Measurements from ENCODE around the gene NAGS. TPM values are rescaled to one million over a fixed set of nuclear protein-coding genes. Genes with fewer than 3 reads are reported as not detected.
"Not testable (repeated sequence)": the region's sequence is repeated elsewhere in the genome, so short reads cannot be mapped to it uniquely, and the experiment has no call there.

The NAGS gene
- total and polyA plus RNA-seq, 2 experiments from 2014 or later: 4.2 to 7.2 TPM

DNA sequence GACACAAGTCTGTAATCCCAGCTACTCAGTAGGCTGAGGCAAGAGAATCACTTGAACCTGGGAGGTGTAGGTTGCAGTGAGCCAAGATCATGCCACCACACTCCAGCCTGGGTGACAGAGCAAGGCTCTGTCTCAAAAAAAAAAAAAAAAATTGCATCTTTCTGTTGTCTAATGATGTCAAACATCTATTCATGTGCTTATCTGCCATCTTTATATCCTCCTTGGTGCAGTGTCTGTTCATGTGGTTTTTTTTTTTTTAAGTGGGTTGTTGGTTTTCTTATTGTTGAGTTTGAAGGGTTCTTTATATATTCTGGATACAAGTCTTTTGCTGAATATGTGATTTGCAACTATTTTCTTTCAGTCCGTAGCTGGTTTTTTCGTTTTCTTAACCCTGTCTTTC lies 33.0 kb upstream of the NAGS start:
- not testable (repeated sequence) for ATAC-seq; DNase-seq (ENCODE audit: low spot score); H3K27me3 ChIP-seq (ENCODE audit: insufficient read depth)

DNA sequence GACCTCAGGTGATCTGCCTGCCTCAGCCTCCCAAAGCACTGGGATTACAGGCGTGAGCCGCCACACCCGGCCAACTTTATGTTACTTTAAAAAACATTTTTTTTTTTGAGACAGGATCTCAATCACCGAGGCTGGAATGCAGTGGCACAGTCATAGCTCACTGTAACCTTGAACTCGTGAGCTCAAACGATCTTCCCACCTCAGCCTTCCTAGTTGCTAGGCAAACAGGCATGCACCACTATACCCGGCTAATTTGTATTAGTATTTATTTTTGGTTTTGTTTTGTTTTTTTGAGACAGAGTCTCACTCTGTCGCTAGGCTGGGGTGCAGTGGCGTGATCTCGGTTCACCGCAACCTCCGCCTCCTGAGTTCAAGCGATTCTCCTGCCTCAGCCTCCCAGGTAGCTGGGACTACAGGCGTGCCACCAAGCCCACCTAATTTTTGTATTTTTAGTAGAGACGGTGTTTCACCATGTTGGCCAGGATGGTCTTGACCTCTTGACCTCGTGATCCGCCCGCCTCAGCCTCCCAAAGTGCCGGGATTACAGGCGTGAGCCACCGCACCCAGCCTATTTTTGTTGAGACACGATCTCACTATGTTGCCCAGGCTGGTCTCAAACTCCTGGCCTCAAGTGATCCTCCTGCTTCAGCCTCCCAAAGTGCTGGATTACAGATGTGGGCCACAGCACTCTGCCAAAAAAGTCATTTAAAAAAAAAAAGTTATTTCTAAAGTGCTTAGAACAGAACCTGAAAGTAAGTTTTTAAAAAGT lies 31.8 kb upstream of the NAGS start:
- not testable (repeated sequence) for H3K36me3 ChIP-seq (ENCODE audit: insufficient read depth); H3K27me3 ChIP-seq (ENCODE audit: insufficient read depth); H3K9me3 Mint-ChIP-seq; H2AFZ ChIP-seq; H3K4me3 ChIP-seq; H3K36me3 Mint-ChIP-seq (ENCODE audit: low read depth); H3K27me3 Mint-ChIP-seq (ENCODE audit: insufficient read depth, low read depth, poor library complexity); H4K20me1 ChIP-seq (replicated peaks; ENCODE audit: insufficient read depth); H3K27ac Mint-ChIP-seq; H3F3A ChIP-seq (replicated peaks; ENCODE audit: low read depth); H3K27ac ChIP-seq (ENCODE audit: low read depth); H3K4me2 ChIP-seq; H3K4me1 Mint-ChIP-seq; H3K79me2 ChIP-seq (replicated peaks; ENCODE audit: insufficient read depth); H3K9me2 ChIP-seq (ENCODE audit: insufficient read depth); H3K4me1 ChIP-seq (ENCODE audit: insufficient read depth); DNase-seq (ENCODE audit: low spot score); H3K4me3 Mint-ChIP-seq; ATAC-seq

More for the DNA sequence above, 33.0 kb upstream of the NAGS start:
- H3K4me3 ChIP-seq; H3K4me2 ChIP-seq; H3K9me2 ChIP-seq (ENCODE audit: insufficient read depth); H3K27ac Mint-ChIP-seq; H3K4me3 Mint-ChIP-seq; H3K4me1 ChIP-seq (ENCODE audit: insufficient read depth); H3K9me3 Mint-ChIP-seq; H4K20me1 ChIP-seq (replicated peaks; ENCODE audit: insufficient read depth); H3K4me1 Mint-ChIP-seq; H3F3A ChIP-seq (replicated peaks; ENCODE audit: low read depth); H3K36me3 Mint-ChIP-seq (ENCODE audit: low read depth); H3K27me3 Mint-ChIP-seq (ENCODE audit: insufficient read depth, low read depth, poor library complexity); H3K79me2 ChIP-seq (replicated peaks; ENCODE audit: insufficient read depth); H3K36me3 ChIP-seq (ENCODE audit: insufficient read depth); H3K27ac ChIP-seq (ENCODE audit: low read depth); H2AFZ ChIP-seq: not testable (repeated sequence)

DNA sequence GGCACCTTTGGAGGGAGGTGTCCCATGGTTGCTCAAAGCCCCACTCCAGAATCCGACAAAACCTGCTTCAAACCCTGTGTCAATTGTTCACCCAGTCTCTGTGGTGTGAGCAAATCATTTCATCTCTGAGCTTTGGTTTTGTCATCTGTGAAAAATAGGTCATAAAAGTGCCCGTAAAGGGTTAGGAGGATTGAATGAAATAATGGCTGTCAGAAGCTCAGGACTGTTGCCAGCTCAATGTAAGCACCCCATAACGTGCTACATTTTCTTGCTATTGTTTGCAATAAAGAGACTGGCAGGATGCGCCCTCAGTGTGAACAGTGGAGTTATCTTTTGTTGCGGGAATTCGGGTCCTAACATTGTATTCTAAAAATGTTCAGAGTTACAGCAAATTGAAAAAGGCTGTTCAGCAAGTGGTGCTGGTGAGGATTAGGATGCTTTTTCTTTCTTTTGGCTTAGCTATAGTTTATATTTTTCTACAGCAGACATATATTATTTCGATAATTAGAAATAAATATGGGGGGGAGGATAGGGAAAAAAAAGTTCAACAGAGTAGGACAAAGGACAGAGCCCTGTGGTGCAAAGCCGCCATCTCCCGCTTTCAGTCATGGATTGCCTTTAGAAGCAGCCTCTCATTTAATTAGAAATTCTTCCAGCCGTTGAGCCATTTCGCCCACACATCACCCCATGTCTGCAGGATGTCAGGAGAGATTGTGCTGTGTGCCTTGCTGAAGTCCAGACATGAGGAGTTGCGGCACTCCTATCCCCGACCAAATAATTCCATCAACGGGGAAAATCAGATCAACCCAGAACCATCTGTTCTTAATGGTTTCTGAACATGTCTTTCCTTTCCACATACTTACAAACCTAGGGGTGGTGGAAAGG lies 29.8 kb upstream of the NAGS start:
- no peaks in the 10 kb centered on the region for H4K20me1 ChIP-seq (replicated peaks; ENCODE audit: insufficient read depth)
- DNase-seq (ENCODE audit: low spot score) (no peak), ATAC-seq (no peak)
- H2AFZ ChIP-seq: no peak overlapping the region
- Mint-ChIP-seq H3K36me3 (ENCODE audit: low read depth) (no peaks in the 10 kb centered on the region), H3K27ac (no peak overlapping the region), H3K9me3 (no peaks in the 10 kb centered on the region), H3K4me1 (no peaks in the 10 kb centered on the region), H3K4me3 (no peak overlapping the region), H3K27me3 (ENCODE audit: insufficient read depth, low read depth, poor library complexity) (no peaks in the 10 kb centered on the region)
- TF ChIP-seq ETS1 (IDR thresholded peaks at IDR 0.05) (no peak), JUNB (IDR thresholded peaks at IDR 0.05; ENCODE audit: unreplicated experiment) (no peak)
- no peak overlapping the region for H3K27ac ChIP-seq (ENCODE audit: low read depth)
- no peaks in the 10 kb centered on the region for H3K36me3 ChIP-seq (ENCODE audit: insufficient read depth)
- H3K79me2 ChIP-seq (replicated peaks; ENCODE audit: insufficient read depth): no peaks in the 10 kb centered on the region
- H3K9me2 ChIP-seq (ENCODE audit: insufficient read depth): no peaks in the 10 kb centered on the region
- H3K4me3 ChIP-seq: no peak overlapping the region
- H3F3A ChIP-seq (replicated peaks; ENCODE audit: low read depth): 0 out of 2 replicates have a peak, but pooled peaks cover 3% of the 10 kb centered on the region
- no peaks in the 10 kb centered on the region for H3K4me1 ChIP-seq (ENCODE audit: insufficient read depth)
- H3K27me3 ChIP-seq (ENCODE audit: insufficient read depth): no peaks in the 10 kb centered on the region
- H3K4me2 ChIP-seq: no peak overlapping the region
